Measurements from ENCODE around the gene AKTIP.

The AKTIP gene

GRCh38 chr16:53476867-53477266 is 26.1 kb downstream of the AKTIP start:
- no peak for DNase-seq

- peak; percentile 54 for DNase-seq
These were observed 37.3 kb downstream of the AKTIP start for GRCh38 chr16:53465606-53466280.

DNA sequence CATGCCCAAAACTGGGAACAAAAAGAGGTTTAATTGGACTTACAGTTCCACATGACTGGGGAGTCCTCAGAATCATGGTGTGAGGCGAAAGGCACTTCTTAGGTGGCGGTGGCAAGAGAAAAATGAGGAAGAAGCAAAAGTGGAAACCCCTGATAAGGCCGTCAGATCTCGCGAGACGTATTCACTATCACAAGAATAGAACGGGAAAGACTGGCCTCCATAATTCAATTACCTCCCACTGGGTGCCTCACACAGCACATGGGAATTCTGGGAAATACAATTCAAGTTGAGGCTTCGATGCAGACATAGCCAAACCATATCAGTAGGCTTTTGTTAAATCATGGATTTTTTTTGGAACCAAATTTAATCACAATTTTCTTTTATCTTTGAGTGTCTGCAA is 44.4 kb downstream of the AKTIP start:
- DNase-seq = no peak

DNA sequence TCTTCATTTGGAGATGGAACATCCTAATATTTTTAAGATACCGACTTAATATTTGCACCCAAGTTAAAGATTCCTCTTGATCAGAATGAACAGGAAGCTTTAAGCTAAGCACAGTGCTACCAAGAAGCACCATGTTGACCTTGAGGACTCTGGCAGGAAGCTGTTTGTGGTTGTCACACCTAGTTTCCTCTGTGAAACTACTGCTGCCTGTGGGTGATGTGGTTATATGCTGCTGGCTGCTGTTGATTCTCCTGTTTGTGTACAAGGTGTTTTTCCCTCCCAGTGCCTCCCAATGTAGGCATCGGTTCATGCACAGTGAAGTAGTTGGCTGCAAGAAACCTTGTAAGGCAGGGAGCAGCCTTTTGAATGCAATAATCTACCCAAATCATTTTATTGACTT is 45.3 kb downstream of the AKTIP start:
- DNase-seq = no peak

GRCh38 chr16:53456625-53457024 is 46.4 kb downstream of the AKTIP start:
- no peak for DNase-seq

DNA sequence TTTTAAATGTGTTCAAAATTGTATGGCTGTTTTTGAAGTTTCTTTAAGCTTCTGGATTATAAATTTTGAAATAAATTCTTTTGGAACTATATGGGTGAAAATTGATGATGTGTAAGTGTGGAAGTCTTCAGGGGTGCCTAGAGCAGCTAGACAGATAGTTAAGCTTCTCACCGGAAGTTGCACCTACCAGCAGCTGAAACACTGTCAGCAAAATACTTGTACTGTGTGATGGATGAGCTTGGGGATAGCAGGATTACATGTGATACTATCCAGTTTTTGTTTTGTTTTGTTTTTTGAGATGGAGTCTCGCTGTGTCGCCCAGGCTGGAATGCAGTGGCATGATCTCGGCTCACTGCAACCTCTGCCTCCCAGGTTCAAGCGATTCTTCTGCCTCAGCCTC is 49.1 kb downstream of the AKTIP start:
- no peak for DNase-seq

DNA sequence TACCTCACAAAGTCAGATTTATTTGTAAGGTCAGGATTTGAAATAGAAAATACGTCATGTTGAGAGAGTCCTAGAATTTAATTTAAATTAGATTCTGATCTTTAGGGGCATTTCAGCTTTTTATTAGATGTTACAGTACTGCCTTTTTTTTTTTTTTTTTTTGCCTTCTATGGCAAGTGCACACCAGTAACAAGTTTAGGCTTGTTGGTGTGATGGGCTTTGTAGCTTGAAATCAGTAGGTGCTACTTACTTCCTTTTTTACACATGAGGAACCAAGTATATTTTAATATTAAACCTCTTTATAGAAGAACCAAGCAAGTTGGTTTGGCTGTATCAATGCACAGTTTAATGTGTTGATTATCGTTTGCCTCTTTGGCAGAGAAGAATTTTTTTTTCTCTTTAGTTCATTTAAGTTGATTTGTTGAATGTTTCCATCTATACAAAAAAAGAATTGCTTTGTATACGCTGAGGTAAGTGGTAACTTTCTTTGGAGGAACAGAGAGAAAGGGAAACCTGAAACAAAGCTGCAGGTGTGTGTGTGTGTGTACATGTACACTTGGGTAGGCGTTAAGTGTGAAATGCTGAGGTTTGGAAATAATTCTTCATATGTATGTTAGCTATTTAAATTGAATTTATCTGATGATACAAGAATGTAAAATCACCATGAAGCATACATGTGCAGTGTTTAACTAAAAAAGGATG is 53.0 kb downstream of the AKTIP start:
- DNase-seq = no peak

DNA sequence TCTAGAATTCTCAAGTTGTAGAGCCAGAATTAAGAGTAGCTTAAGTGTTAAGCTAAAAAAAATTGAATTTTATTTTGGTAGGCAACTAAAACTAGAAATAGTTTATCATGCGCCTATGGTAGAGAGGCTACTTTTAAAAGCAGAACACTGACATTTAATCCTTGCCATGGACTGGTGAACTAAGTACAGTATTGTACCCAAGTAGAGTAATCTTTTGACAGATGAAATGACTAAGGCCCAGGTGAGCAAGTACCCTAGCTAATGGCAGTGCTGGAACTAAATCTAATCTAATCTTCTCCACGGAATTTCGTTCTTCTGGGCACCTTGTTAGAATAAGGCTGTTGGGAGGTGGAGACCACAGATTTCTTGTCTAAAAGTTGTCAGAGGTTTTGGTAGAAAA is 56.9 kb downstream of the AKTIP start:
- DNase-seq = no peak

- DNase-seq = no peak
These were observed 57.5 kb downstream of the AKTIP start for GRCh38 chr16:53445534-53445933.

Measured in fibroblast of skin of abdomen (primary cell).